Lung (tissue), 12 donors: Measurements from ENCODE around the gene FSCN2. TPM values are rescaled to one million over a fixed set of nuclear protein-coding genes. Genes with fewer than 3 reads are reported as not detected.

Experiments used
- ATAC-seq: fragments of 200-7000 bp; cut with Tn5 transposase; one replicate; pipeline ENCODE4 v1.9.1; 2020; ENCODE audit warnings: moderate number of reproducible peaks; ENCODE audit not compliant: insufficient read depth, low FRiP score
- DNase-seq, 3 donors: peaks; one replicate each; pipeline ENCODE4 v3.0.0-alpha.2; 2013 to 2017
- H3K27ac ChIP-seq, 2 donors: one replicate each; pipeline ENCODE4 v1.5.1; 2013; ENCODE audit warnings: mild to moderate bottlenecking in 2 of 2, moderate library complexity in 2 of 2, control low read depth in 1 of 2, inconsistent platforms in 1 of 2, low read depth in 1 of 2, low read length in 1 of 2
- H3K27me3 ChIP-seq, 3 donors: one replicate each; pipeline ENCODE4 v1.5.1; 2013; ENCODE audit warnings: low read length in 2 of 3; ENCODE audit not compliant: control insufficient read depth in 3 of 3, insufficient read depth in 3 of 3
- H3K36me3 ChIP-seq, 4 donors: one replicate each; pipeline ENCODE4 v1.5.1; 2013; ENCODE audit warnings: low read length in 4 of 4, mild to moderate bottlenecking in 1 of 4, moderate library complexity in 1 of 4; ENCODE audit not compliant: control insufficient read depth in 4 of 4, insufficient read depth in 4 of 4
- H3K4me1 ChIP-seq, 5 donors: one replicate each; pipeline ENCODE4 v1.5.1; 2013; ENCODE audit warnings: low read length in 5 of 5, mild to moderate bottlenecking in 2 of 5, moderate library complexity in 1 of 5; ENCODE audit not compliant: control insufficient read depth in 5 of 5, insufficient read depth in 5 of 5
- H3K4me3 ChIP-seq: one replicate; pipeline ENCODE4 v1.5.1; 2013; ENCODE audit warnings: mild to moderate bottlenecking, control low read depth, moderate library complexity
- H3K9ac ChIP-seq, 2 donors: one replicate each; pipeline ENCODE4 v1.5.1; 2013; ENCODE audit warnings: low read length in 2 of 2, control low read depth in 1 of 2; ENCODE audit not compliant: insufficient read depth in 1 of 2
- H3K9me3 ChIP-seq, 4 donors: one replicate each; pipeline ENCODE4 v1.5.1; 2013; ENCODE audit warnings: low read length in 3 of 4, mild to moderate bottlenecking in 1 of 4, moderate library complexity in 1 of 4; ENCODE audit not compliant: control insufficient read depth in 4 of 4, insufficient read depth in 3 of 4
- CTCF ChIP-seq: IDR thresholded peaks from 2 replicates; pipeline ENCODE4 v1.5.1; 2012; ENCODE audit warnings: mild to moderate bottlenecking; ENCODE audit errors: control extremely low read depth, extremely low read depth
- WGBS, 2 donors: extraction: QIAGEN DNeasy Blood & Tissue Kit; methylation state at CpG; one replicate each; pipeline ENCODE4 v1.1.7; 2013; 5-methylcytosine and 5-hydroxymethylcytosine counted together
- polyA plus RNA-seq, 2 donors: library from polyadenylated mRNA; stranded (reverse); fragments of 200-250 nt; gene quantifications; one replicate each; pipeline ENCODE4 v1.2.1, GENCODE V29; 2013
- total RNA-seq, 2 donors: library from RNA; depleted of rRNA in 1 of 2; stranded (reverse); fragments of >200 nt in 1 of 2; gene quantifications; one replicate each; pipeline ENCODE4 v1.2.1, GENCODE V29; 2014 to 2021
- donor health status: control.
- donor health status: control.
- donor health status: Bipolar disorder and iron deficiency.
- donor health status: healthy.
- donor health status: DM: yes; HTN: yes; CAD: no.

Gene FSCN2
- total and polyA plus RNA-seq, 4 donors, result 0.46 to 3.9 (median 1.9) TPM

GRCh38 chr17:81516439-81516838 is 11.7 kb upstream of the FSCN2 start:
- no peak for DNase-seq
- Histone ChIP-seq H3K9ac (no peak overlapping the region), H3K27ac (peak overlapping the region; percentile 9 to 99)

GRCh38 chr17:81517009-81517338 is 11.2 kb upstream of the FSCN2 start:
- 89 to 90% methylated on average over 9 of the region's 9 CpGs for WGBS, 2 donors
- H3K4me1 ChIP-seq, result peaks cover 0 to 45% (median 22%) of the 10 kb centered on the region in 5 donors
- H3K4me3 ChIP-seq, result no peak overlapping the region

More at GRCh38 chr17:81516439-81516838, 11.7 kb upstream of the FSCN2 start:
- peaks cover 0 to 45% (median 22%) of the 10 kb centered on the region in 5 donors for H3K4me1 ChIP-seq
- no peaks in the 10 kb centered on the region for H3K9me3 ChIP-seq
- no peak for ATAC-seq
- H3K36me3 ChIP-seq, result peaks cover 0 to 9% (median 5%) of the 10 kb centered on the region in 4 donors
- 77 to 85% methylated on average over 4 of the region's 4 CpGs for WGBS, 2 donors
- H3K4me3 ChIP-seq, result peak overlapping the region; percentile 3
- TF ChIP-seq CTCF, result no peak
- peaks cover 0 to 10% (median 4%) of the 10 kb centered on the region in 3 donors for H3K27me3 ChIP-seq

GRCh38 chr17:81517339-81518112 is 10.7 kb upstream of the FSCN2 start:
- H3K4me3 ChIP-seq, result no peak overlapping the region
- H3K36me3 ChIP-seq, result no peaks in the 10 kb centered on the region
- ATAC-seq (no peak), DNase-seq (no peak)
- H3K4me1 ChIP-seq, result peaks cover 0 to 45% (median 22%) of the 10 kb centered on the region in 5 donors
- peak overlapping the region in 1 of 2 donors; percentile 24 for H3K27ac ChIP-seq
- TF ChIP-seq CTCF, result no peak
- H3K9ac ChIP-seq, result no peak overlapping the region
- WGBS, 2 donors, result 63 to 70% methylated on average over 24 of the region's 24 CpGs
- H3K27me3 ChIP-seq, result peaks cover 0 to 12% (median 4%) of the 10 kb centered on the region in 3 donors
- peaks cover 0 to 2% (median 0%) of the 10 kb centered on the region in 4 donors for H3K9me3 ChIP-seq

More at GRCh38 chr17:81517009-81517338, 11.2 kb upstream of the FSCN2 start:
- H3K27me3 ChIP-seq, result peaks cover 0 to 12% (median 4%) of the 10 kb centered on the region in 3 donors
- TF ChIP-seq CTCF, result no peak
- peak overlapping the region in 1 of 2 donors; percentile 24 for H3K27ac ChIP-seq
- no peak for DNase-seq
- no peaks in the 10 kb centered on the region for H3K9me3 ChIP-seq
- no peak overlapping the region for H3K9ac ChIP-seq
- no peak for ATAC-seq
- H3K36me3 ChIP-seq, result peaks cover 0 to 4% (median 0%) of the 10 kb centered on the region in 4 donors
